GM18870 (cell line): Measurements from ENCODE around the gene NUDT1.
A peak's percentile ranks its signal among the peaks of the same experiment; 100 is the strongest.

Experiments used
- ATAC-seq: cut with Tn5 transposase; IDR thresholded peaks from one replicate; pipeline ENCODE4 v1.9.1; 2021; ENCODE audit warnings: moderate library complexity; ENCODE audit not compliant: unreplicated experiment

Gene NUDT1

DNA sequence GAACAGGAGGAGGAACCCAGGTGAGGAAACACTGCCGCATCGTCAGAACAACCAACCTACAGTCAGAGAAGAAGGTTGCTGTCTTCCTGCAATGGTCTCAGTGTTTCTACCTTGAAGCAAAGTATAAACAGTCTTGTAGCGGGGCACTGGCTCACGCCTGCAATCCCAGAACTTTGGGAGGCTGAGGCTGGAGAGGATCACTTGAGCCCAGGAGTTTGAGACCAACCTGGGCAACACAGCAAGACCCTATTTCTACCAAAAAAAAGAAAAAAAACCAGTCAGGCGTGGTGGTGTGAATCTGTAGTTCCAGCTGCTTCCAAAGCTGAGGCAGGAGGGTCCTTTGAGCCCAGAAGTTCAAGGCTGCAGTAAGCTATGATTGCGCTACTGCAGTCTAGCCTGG lies 48.9 kb downstream of the NUDT1 start:
- ATAC-seq = no peak

DNA sequence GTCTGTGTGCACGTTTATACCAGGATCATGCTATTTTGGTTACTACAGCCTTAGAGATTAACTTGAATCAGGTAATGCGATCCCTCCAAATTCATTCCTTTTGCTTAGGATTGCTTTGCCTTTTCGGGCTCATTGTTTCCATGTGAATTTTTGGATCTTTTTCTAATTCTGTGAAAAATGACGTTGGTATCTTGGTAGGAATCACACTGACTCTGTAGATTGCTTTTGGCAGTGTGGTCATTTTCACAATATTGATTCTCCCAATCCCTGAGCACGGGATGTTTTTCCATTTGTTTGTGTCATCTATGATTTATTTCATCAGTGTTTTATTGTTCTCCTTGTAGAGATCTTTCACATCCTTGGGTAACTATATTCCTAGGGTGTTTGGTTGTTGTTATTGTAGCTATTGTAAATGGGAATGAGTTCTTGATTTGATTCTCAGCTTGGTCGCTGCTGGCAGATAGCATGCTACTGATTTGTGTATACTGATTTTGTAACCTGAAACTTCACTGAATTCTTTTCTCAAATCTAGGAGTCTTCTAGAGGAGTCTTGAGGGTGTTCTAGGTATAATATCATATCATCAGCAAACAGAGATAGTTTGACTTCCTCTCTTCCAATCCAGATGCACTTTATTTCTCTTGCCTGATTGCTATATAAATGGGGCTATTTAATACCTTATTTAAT lies 54.1 kb downstream of the NUDT1 start:
- ATAC-seq = no peak

- no peak for ATAC-seq
Observed at GRCh38 chr7:2296832-2297231, 54.8 kb downstream of the NUDT1 start.

- peak; percentile 37 for ATAC-seq
Observed at GRCh38 chr7:2299131-2299829, 57.3 kb downstream of the NUDT1 start.

GRCh38 chr7:2299870-2300512 lies 58.0 kb downstream of the NUDT1 start:
- no peak for ATAC-seq
